ENCODE results near the gene DIPK2B. TPM values are rescaled to one million over a fixed set of nuclear protein-coding genes. Genes with fewer than 3 reads are reported as not detected.

The DIPK2B gene
- total RNA-seq, 1 experiment from 2014 or later = not detected

- H3K27ac ChIP-seq (ENCODE audit: insufficient read length, low read depth, low read length) = no peak overlapping the region
- no peak for TF ChIP-seq CTCF (conservative IDR thresholded peaks at IDR 0.05)
- no peak overlapping the region for H2AK5ac ChIP-seq (ENCODE audit: insufficient read length, low read length)
- no peaks in the 10 kb centered on the region for H3K27me3 ChIP-seq (ENCODE audit: insufficient read depth, low read length)
- no peak overlapping the region for H3K14ac ChIP-seq (ENCODE audit: insufficient read depth, low read length)
- Mint-ChIP-seq H3K36me3 (ENCODE audit: insufficient read depth in 1 of 3, low read depth in 3 of 3) (peaks cover 0 to 5% (median 3%) of the 10 kb centered on the region in 3 experiments; a peak in 3 of 7 replicates), H3K9me3 (peaks cover 48 to 62% of the 10 kb centered on the region in 2 experiments), H3K27me3 (ENCODE audit: low read depth) (no peaks in the 10 kb centered on the region), H3K27ac (no peak overlapping the region), H3K4me3 (no peak overlapping the region), H3K4me1 (peaks cover 2 to 8% of the 10 kb centered on the region in 2 experiments; a peak in 2 of 4 replicates)
- no peak overlapping the region for H2BK20ac ChIP-seq (ENCODE audit: low read depth, low read length, poor library complexity, severe bottlenecking)
- no peak overlapping the region for H3T11ph ChIP-seq (ENCODE audit: low read length)
- no peak overlapping the region for H3K23ac ChIP-seq (ENCODE audit: insufficient read length, low read depth, low read length)
- no peak overlapping the region for H3K18ac ChIP-seq (ENCODE audit: insufficient read length, low read depth, low read length)
- H3K4ac ChIP-seq (ENCODE audit: low read depth, low read length) = no peak overlapping the region
- WGBS (ENCODE audit: extremely low coverage, insufficient read length, low lambda C conversion rate) = no CpG with 5 or more reads among the region's 2 CpGs
- no peaks in the 10 kb centered on the region for H3K79me1 ChIP-seq (ENCODE audit: insufficient read depth, low read depth, low read length, poor library complexity, severe bottlenecking)
- H3K4me1 ChIP-seq (ENCODE audit: insufficient read depth, low read length) = no peaks in the 10 kb centered on the region
- no peak overlapping the region for H2AFZ ChIP-seq (ENCODE audit: low read length)
- H2BK5ac ChIP-seq (ENCODE audit: insufficient read length, low read length) = no peak overlapping the region
- H3K79me2 ChIP-seq (ENCODE audit: insufficient read depth, low read length) = no peaks in the 10 kb centered on the region
- H2BK12ac ChIP-seq (ENCODE audit: insufficient read length, low read depth, low read length) = no peak overlapping the region
- H3K9ac ChIP-seq (ENCODE audit: extremely low read depth, insufficient read length, low read length) = no peak overlapping the region
- peaks cover 21% of the 10 kb centered on the region for H3K9me3 ChIP-seq (ENCODE audit: control insufficient read depth, low read depth, low read length)
- H2BK15ac ChIP-seq (ENCODE audit: low read depth, low read length) = no peak overlapping the region
- no peaks in the 10 kb centered on the region for H4K20me1 ChIP-seq (ENCODE audit: control insufficient read depth, insufficient read depth, insufficient read length)
- no peak overlapping the region for H3K56ac ChIP-seq (ENCODE audit: insufficient read length, low read depth, low read length)
- H4K91ac ChIP-seq (ENCODE audit: insufficient read length, low read depth, low read length) = no peak overlapping the region
- H4K5ac ChIP-seq (ENCODE audit: insufficient read length, low read depth, low read length) = no peak overlapping the region
- no peak overlapping the region for H2BK120ac ChIP-seq (ENCODE audit: low read depth, low read length, poor library complexity, severe bottlenecking)
- no peaks in the 10 kb centered on the region for H3K23me2 ChIP-seq (ENCODE audit: insufficient read length, low read depth, low read length, poor library complexity, severe bottlenecking)
- H4K8ac ChIP-seq (replicated peaks; ENCODE audit: insufficient read length, low read depth, low read length) = no peak overlapping the region
- no peak for DNase-seq
- no peak overlapping the region for H3K4me2 ChIP-seq (ENCODE audit: insufficient read depth, insufficient read length, low read length)
Observed at GRCh38 chrX:45184211-45184610, 16.5 kb downstream of the DIPK2B start.
